H54 (cell line): ENCODE data around the gene DHRS3.

Experiments used
- DNase-seq: peaks from one replicate; pipeline ENCODE4 v3.0.0; 2011; ENCODE audit warnings: low spot score, mixed read lengths; ENCODE audit not compliant: insufficient read length
- FAIRE-seq: peaks from 3 replicates; lab custom pipeline; 2011; peaks lifted over from hg19 to GRCh38; lab: Jason Lieb, UNC
- POLR2A ChIP-seq: IDR thresholded peaks from 2 replicates; pipeline ENCODE4 v1.6.1; 2011; ENCODE audit warnings: low read depth, mild to moderate bottlenecking, low read length

DHRS3 gene

DNA sequence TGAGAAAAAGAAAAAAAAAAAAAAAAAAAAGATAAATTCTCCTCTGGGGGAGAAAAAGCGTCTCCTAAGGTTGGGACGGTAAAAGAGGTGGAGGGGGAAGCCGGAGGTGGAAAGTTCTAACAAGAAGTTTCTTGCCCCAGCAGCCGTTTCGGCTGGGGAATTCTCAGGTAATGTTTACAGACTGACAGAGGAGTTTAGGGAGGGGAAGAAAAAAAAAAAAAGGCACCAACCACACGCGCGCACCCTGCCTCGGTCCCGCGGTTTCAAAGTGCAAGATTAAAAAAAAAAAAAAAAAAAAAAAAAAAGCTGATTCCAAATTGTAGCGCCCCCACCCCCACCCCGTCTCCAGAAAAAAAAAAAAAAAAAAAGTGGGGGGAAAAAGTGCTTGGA lies 504 bp downstream of the DHRS3 start:
- no peak for TF ChIP-seq POLR2A
- FAIRE-seq, result no peak
- DNase-seq, result no peak

DNA sequence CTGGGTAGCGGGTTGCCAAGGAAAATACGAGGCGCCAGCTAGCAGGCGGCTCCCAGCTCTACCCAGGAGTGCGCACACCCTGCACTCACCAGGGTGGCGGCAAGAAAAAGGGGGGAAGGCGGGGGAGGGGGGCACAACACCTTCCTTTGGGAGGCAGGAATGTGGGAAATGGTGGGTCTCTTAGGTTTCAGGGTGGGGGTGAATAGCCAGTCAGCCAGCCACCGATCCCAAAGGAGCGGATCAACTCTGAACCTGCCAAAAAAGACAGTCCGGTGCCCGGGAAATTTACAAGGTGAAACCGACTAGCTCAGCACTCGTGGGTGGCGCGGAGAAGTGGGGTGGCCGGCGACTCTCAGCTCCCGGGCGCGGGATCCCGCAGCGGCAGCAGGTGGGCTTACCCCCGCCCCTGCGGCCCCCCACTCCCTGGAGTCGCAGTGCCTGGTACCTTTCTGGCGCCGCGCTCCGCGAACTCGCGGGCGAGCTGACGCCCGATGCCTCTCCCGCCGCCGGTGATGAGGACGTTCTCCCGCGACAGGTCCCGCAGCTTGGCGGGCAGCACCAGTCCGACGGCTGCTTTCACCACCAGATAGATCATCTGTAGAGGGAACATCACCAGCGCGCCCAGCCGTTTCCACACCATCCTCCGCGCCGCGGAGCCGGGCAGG lies 1.2 kb downstream of the DHRS3 start:
- DNase-seq (no peak), FAIRE-seq (no peak)
- TF ChIP-seq POLR2A, result no peak

DNA sequence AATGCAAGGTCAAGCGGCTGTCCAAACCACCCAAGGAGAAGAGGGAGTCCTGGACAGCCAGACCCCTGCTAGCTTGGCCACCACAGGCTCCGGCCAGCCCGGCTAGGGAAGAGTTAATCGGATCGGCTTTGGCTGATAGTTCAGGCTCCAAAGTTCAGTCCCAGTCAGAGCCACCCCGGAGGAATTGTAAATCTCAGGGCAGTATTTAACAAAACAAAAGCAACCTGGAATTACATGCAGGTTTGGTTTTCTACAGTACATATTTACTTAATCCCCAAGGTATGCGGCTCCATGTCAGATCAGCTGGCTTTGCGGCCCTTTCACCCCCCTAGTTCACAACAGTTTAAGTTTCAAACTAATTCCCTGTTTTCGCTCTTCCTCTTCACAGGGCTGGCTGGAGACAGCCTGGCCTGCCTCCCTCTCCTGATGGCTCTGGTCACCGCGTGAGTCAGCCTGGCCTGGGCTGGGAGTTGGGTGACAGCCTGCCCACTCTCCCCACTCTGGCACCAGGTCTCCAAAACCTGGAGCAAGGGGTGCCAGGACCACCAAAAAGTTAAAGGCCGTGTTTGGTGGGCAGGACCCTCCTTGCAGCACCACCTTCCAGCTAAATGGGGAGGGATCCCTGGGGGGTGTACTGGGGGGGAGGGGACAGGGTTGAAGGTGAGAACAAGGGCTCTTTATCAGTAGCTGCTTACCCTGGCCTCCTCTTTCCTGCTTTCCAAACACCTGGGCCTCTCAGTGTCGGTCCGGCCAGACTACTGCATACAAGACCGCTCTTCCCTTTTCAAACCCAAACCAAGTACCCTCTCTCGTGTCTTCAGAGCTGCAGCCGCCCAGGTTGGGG lies 1.9 kb downstream of the DHRS3 start:
- peak; percentile 64 for FAIRE-seq
- TF ChIP-seq POLR2A, result no peak
- peak; percentile 65 for DNase-seq

DNA sequence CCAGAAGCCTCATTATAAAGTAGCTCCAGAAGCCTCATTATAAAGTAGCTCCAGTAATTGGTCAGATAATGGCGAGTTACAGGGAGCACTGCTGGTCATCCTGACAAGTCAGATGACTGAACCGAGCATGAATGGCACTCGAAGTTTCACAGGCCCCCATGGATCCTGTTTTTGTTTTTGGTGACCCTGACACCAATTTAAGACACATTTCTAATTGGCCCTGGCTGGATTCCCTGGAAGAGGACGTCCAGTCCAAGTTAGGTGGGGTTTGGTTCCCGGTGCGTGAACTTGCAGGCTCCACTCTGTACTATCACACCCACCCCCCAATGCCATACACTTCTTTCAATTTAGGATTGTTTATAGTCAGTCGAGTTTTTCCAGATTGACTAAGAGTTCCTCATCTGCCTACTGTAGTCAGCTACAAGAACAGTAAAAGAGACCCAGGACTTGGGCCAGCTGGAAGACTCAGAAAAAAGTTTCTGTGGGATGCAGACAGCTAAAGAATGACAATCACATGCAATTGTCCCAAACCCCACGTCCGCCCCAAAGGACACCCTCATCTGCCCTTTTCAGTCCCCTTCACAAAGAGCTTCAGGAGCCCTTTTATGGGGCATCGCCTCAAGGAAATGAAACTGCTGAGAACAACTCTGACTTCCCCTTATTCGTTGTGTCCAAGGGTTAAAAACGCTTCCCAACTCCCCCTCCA lies 2.7 kb downstream of the DHRS3 start:
- FAIRE-seq (no peak), DNase-seq (no peak)
- no peak for TF ChIP-seq POLR2A

DNA sequence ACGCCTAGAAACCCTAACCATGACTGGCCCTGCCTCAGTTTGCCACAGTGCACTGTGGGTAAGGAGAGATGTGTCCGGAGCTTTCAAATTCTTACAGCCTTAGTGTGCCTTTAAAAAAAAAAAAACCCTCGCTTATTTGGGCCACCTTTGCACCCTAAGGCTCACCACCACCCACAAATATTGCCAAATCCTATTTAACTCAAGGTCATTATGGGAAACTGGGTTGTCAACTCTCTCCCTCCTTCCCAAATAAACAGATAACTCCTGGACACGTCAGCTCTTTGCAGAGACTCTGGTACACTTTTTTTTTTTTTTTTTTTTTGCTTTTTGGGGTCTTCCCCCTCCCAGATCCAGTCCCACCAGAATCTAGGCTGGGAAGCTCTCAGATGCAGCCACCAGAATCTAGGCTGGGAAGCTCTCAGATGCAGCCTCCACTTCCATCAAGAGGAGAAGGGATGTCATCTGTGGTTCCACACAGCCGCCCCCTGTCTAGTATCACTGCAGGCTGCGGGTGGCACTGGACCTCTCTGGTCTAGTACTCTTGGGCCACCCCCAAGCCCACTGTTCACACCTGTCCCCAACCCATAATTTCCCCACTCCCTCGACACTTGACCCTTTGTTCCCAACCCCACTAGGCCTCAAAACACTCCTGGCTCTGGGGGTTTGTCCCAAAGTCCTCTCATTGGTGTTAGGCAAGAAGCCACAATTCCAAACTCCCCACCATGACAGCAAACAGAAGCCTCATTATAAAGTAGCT lies 3.4 kb downstream of the DHRS3 start:
- DNase-seq, result no peak
- no peak for TF ChIP-seq POLR2A
- FAIRE-seq, result no peak

DNA sequence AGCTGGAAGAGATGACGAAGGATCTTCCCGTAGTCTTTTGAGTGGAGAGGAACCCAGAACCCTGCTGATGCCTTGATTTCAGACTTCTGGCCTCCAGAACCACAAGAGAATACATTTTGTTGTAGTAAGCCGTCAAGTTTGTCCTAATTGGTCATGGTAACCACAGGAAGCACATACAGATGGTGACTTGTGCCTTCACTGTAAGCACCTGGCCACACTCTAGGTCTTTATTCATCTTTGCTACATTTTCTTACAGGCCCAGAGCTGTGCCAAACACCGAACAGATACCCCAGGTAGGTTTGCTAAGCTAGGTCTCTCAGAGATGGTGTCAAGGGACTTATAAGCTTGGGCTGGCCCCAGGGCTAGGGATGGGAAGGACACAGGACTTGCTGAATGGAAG lies 4.8 kb downstream of the DHRS3 start:
- no peak for TF ChIP-seq POLR2A
- no peak for DNase-seq
- no peak for FAIRE-seq

DNA sequence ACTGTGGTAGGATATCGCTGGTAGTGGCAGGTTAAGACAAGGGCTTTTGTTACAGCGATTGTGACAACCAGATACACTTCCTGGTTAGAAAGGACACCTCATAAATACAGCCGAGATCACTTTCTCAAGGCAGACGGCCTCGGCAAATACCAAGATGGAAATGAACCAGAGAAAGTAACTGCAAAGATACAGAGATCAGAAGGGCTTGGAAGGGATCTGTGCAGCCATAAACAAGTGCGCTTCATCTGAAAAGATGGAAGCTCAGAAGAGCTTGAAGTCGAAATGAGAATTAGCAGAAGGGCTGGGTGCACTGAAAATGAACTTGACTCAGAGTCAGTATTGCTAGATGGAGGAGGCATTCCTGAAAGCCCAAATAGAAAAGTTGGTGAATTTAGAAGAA lies 7.1 kb downstream of the DHRS3 start:
- no peak for DNase-seq
- TF ChIP-seq POLR2A, result no peak
- no peak for FAIRE-seq

DNA sequence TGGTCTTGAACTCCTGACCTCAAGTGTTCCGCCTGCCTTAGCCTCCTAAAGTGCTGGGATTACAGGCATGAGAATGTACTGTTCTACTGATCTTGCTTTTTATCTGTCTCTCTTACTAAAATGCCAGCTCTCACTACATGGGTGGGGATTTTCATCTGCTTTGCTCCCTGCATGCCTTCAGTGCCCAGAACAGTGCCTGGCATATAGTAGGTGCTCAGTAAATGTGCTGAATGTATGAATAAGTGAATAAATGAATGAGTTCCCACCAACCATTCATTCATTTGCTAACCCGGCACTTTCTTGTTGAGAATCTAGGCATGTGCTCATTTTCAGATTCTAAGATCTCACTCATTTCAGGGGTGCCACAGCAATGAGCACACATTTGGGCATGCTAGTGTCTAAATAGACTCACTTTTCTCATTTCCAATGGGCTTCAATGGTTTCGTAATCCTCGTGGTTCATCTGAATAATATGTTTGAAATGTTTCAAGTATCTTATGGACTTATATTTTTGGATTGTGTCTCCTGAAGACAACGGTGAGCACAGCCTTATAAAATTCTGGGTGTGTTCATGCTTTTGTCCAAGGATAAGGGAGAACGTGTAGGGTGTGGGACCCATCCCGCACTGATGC lies 7.6 kb downstream of the DHRS3 start:
- FAIRE-seq (no peak), DNase-seq (no peak)
- TF ChIP-seq POLR2A, result no peak

DNA sequence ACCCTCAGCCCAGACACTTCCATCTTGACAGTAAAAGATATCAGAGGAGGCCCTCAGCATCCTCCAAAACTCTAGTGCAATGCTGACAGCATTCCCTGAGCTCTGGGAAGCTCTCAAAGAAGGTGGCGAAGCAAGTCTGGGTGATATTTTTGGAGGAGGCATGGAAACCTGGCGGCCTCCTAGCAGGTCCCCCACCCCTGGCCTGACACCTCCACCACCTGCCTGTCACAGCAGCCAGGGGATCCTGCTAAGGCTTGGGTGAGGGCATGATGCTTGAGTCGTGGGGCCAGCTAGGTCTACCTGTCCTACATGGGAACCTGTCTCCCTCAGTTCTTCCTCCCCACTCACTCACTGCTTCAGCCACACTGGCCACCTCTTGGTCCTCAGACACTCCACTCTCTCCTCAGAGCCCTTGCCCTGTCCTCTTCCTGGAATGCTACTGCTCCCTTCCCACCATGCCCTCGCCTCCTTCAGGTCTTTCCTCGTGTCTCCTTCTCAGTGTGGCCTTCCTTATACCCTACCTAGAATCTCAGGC lies 8.5 kb downstream of the DHRS3 start:
- no peak for FAIRE-seq
- no peak for DNase-seq
- no peak for TF ChIP-seq POLR2A

DNA sequence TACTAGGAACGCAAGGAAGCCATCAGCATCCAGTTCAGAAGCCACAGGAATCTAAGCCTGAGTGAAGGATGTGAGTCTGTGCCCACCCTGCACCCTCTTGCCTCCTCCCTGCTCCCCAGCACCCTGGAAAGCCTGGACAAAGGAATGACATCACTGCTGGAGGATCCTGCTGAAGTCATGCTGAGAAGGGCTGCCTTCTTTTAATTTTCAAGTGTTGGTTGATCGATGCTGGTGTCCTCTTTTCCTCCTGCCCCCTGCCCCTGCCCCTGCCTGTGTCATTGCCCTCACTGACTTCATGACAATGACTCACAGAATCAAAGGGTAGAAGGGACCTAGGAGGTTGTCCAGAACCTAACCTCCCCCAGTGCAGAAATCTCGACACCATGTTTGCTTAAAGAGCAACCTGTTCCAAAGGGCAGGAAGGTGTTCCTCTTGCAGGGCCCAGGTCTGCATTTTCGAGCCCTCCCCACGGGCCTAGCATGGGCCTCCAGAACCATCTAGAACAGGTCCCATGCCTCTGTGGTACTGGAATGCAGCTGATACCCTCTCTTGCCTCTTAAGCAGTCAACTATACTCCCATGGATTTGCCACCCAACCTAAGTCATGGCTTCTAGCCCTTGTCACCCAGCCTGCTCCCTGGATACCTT lies 9.6 kb downstream of the DHRS3 start:
- FAIRE-seq, result no peak
- no peak for TF ChIP-seq POLR2A

DNA sequence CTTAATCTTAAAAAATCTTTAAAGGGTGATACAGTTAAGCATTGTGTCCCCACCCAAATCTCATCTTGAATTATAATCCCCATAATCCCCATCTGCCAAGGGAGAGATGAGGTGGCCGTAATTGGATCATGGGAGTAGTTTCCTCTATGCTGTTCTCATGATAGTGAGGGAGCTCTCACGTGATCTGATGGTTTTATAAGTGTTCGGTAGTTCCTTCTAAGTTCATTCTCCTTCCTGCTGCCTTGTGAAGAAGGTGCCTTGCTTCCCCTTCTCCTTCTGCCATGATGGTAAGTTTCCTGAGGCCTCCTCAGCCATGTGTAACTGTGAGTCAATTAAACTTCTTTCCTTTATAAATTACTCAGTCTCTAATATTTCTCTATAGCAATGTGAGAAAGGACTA lies 10.7 kb downstream of the DHRS3 start:
- TF ChIP-seq POLR2A, result no peak
- DNase-seq, result no peak
- no peak for FAIRE-seq

More for the DNA sequence above, 9.6 kb downstream of the DHRS3 start:
- no peak for DNase-seq

DNA sequence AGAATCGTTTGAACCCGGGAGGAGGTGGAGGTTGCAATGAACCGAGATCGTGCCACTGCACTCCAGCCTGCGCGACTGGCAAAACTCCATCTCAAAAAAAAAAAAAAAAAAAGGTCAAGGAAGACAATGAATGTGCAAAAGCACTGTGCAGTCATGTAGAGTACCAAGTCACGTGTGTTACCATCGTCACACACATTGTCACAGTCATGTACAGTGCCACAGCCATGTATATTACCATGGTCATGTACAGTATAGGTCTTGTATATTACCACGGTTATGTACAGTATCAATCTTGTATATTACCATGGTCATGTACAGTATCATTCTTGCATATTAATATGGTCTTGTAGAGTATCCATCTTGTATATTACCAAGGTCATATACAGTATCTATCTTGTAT lies 13.0 kb downstream of the DHRS3 start:
- no peak for TF ChIP-seq POLR2A

More for the DNA sequence above, 13.0 kb downstream of the DHRS3 start:
- no peak for DNase-seq
- FAIRE-seq, result no peak
